HEK293 (cell line): ENCODE results near the gene TMEM170B.

Source experiments
- CTCF ChIA-PET: fragments of 350-600 bp; formaldehyde crosslinking; extraction: SDS; loops from one replicate; lab custom pipeline; 2021; ENCODE audit warnings: antibody characterized with exemption; lab: Yijun Ruan, JAX
- POLR2A ChIA-PET: fragments of 300-600 bp; formaldehyde crosslinking; extraction: SDS; loops from one replicate; lab custom pipeline; 2020; ENCODE audit warnings: antibody characterized with exemption, inconsistent platforms; lab: Yijun Ruan, JAX
- H3K27ac ChIP-seq: fragments of 200-500 bp; sonication (Bioruptor generic); 2 replicates; pipeline ENCODE4 v1.5.1; 2014; ENCODE audit warnings: low read depth, low read length, control low read depth, inconsistent platforms; ENCODE audit errors: extremely low read depth
- H3K36me3 ChIP-seq, 2 experiments: fragments of 200-500 bp in 1 of 2; sonication (Bioruptor generic) in 1 of 2; 1 replicate in 1 of 2; 2 replicates in 1 of 2; pipeline ENCODE4 v1.5.1; 2014 to 2017; ENCODE audit warnings: inconsistent platforms in 2 of 2, low read length in 2 of 2; ENCODE audit not compliant: control insufficient read depth in 2 of 2, insufficient read depth in 1 of 2
- H3K4me1 ChIP-seq: fragments of 200-500 bp; sonication (Bioruptor generic); 2 replicates; pipeline ENCODE4 v1.5.1; 2014; ENCODE audit warnings: mild to moderate bottlenecking, low read length, inconsistent platforms; ENCODE audit not compliant: control insufficient read depth, insufficient read depth
- H3K4me3 ChIP-seq: 2 replicates; pipeline ENCODE4 v1.5.1; 2011; ENCODE audit warnings: low read depth, mild to moderate bottlenecking, control low read depth, low read length, moderate library complexity
- H3K9me3 ChIP-seq: fragments of 200-500 bp; sonication (Bioruptor generic); 2 replicates; pipeline ENCODE4 v1.5.1; 2014; ENCODE audit warnings: low read depth, low read length, inconsistent platforms; ENCODE audit not compliant: control insufficient read depth, insufficient read depth
- ZBTB1 ChIP-seq: fragments of 450-650 bp; formaldehyde crosslinking; IDR thresholded peaks from 2 replicates; pipeline ENCODE4 v1.5.1; 2016; ENCODE audit warnings: missing biosample characterization, missing genetic modification characterization
- ZBTB11 ChIP-seq: fragments of 450-650 bp; formaldehyde crosslinking; conservative IDR thresholded peaks from 2 replicates; pipeline ENCODE4 v1.5.1; 2016; ENCODE audit warnings: low read depth, missing biosample characterization, missing genetic modification characterization
- ZEB2 ChIP-seq: fragments of 450-650 bp; formaldehyde crosslinking; IDR thresholded peaks from 2 replicates; pipeline ENCODE4 v1.5.1; 2016; ENCODE audit warnings: missing biosample characterization, missing genetic modification characterization
- ZNF239 ChIP-seq: fragments of 450-650 bp; formaldehyde crosslinking; IDR thresholded peaks from 2 replicates; pipeline ENCODE4 v1.5.1; 2016; ENCODE audit warnings: missing biosample characterization, missing genetic modification characterization
- ZNF362 ChIP-seq: fragments of 450-650 bp; formaldehyde crosslinking; IDR thresholded peaks from 2 replicates; pipeline ENCODE4 v1.5.1; 2016; ENCODE audit warnings: missing biosample characterization, missing genetic modification characterization
- ZNF37A ChIP-seq: fragments of 450-650 bp; IDR thresholded peaks from 2 replicates; pipeline ENCODE4 v1.5.1; 2018; ENCODE audit warnings: missing biosample characterization, missing genetic modification characterization
- ZNF513 ChIP-seq: fragments of 450-650 bp; IDR thresholded peaks from 2 replicates; pipeline ENCODE4 v1.5.1; 2018; ENCODE audit warnings: missing biosample characterization, missing genetic modification characterization
- ZNF529 ChIP-seq: fragments of 450-650 bp; formaldehyde crosslinking; IDR thresholded peaks from 2 replicates; pipeline ENCODE4 v1.5.1; 2017; ENCODE audit warnings: missing genetic modification characterization, missing biosample characterization; ENCODE audit not compliant: insufficient replicate concordance
- ZNF623 ChIP-seq: fragments of 450-650 bp; formaldehyde crosslinking; IDR thresholded peaks from 2 replicates; pipeline ENCODE4 v1.5.1; 2016; ENCODE audit warnings: missing biosample characterization, missing genetic modification characterization
- ZNF777 ChIP-seq: fragments of 450-650 bp; formaldehyde crosslinking; IDR thresholded peaks from 2 replicates; pipeline ENCODE4 v1.5.1; 2017; ENCODE audit warnings: missing biosample characterization, missing genetic modification characterization, borderline replicate concordance
- TF ChIP-seq, protein P1 (sequence below): fragments of 450-650 bp; formaldehyde crosslinking; IDR thresholded peaks from 2 replicates; pipeline ENCODE4 v1.5.1; 2016; ENCODE audit warnings: missing biosample characterization, missing genetic modification characterization
- TF ChIP-seq, protein P2 (sequence below): fragments of 450-650 bp; formaldehyde crosslinking; IDR thresholded peaks from 2 replicates; pipeline ENCODE4 v1.5.1; 2016; ENCODE audit warnings: missing biosample characterization, missing genetic modification characterization
- TF ChIP-seq, protein P3 (sequence below): fragments of 450-650 bp; formaldehyde crosslinking; IDR thresholded peaks from 2 replicates; pipeline ENCODE4 v1.5.1; 2016; ENCODE audit warnings: missing biosample characterization, missing genetic modification characterization

The TMEM170B gene

GRCh38 chr6:11604215-11604614, 66.7 kb downstream of the TMEM170B start:
- Histone ChIP-seq H3K4me1 (no peaks in the 10 kb centered on the region), H3K36me3 (no peaks in the 10 kb centered on the region)
- POLR2A ChIA-PET, result no interaction called here

More at GRCh38 chr6:11604215-11604614, 66.7 kb downstream of the TMEM170B start:
- no peak overlapping the region for H3K27ac ChIP-seq
- TF ChIP-seq ZEB2 (no peak), ZNF239 (tag by site-specific recombination) (no peak), ZNF513 (tag by site-specific recombination) (no peak), ZNF37A (tag by site-specific recombination) (no peak), ZNF529 (tag by site-specific recombination) (no peak), ZNF777 (tag by site-specific recombination) (no peak), ZBTB1 (tag by site-specific recombination) (no peak), ZNF623 (tag by site-specific recombination) (no peak), ZNF362 (tag by site-specific recombination) (no peak), ZBTB11 (tag by site-specific recombination) (no peak)
- TF ChIP-seq, protein P1, sequence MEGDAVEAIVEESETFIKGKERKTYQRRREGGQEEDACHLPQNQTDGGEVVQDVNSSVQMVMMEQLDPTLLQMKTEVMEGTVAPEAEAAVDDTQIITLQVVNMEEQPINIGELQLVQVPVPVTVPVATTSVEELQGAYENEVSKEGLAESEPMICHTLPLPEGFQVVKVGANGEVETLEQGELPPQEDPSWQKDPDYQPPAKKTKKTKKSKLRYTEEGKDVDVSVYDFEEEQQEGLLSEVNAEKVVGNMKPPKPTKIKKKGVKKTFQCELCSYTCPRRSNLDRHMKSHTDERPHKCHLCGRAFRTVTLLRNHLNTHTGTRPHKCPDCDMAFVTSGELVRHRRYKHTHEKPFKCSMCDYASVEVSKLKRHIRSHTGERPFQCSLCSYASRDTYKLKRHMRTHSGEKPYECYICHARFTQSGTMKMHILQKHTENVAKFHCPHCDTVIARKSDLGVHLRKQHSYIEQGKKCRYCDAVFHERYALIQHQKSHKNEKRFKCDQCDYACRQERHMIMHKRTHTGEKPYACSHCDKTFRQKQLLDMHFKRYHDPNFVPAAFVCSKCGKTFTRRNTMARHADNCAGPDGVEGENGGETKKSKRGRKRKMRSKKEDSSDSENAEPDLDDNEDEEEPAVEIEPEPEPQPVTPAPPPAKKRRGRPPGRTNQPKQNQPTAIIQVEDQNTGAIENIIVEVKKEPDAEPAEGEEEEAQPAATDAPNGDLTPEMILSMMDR, result no peak
- TF ChIP-seq, protein P2, sequence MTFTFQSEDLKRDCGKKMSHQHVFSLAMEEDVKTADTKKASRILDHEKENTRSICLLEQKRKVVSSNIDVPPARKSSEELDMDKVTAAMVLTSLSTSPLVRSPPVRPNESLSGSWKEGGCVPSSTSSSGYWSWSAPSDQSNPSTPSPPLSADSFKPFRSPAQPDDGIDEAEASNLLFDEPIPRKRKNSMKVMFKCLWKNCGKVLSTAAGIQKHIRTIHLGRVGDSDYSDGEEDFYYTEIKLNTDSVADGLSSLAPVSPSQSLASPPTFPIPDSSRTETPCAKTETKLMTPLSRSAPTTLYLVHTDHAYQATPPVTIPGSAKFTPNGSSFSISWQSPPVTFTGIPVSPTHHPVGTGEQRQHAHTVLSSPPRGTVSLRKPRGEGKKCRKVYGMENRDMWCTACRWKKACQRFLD (tag by site-specific recombination), result no peak
- TF ChIP-seq, protein P3, sequence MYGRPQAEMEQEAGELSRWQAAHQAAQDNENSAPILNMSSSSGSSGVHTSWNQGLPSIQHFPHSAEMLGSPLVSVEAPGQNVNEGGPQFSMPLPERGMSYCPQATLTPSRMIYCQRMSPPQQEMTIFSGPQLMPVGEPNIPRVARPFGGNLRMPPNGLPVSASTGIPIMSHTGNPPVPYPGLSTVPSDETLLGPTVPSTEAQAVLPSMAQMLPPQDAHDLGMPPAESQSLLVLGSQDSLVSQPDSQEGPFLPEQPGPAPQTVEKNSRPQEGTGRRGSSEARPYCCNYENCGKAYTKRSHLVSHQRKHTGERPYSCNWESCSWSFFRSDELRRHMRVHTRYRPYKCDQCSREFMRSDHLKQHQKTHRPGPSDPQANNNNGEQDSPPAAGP, result no peak
- CTCF ChIA-PET, result interaction anchor here (0.6 kb wide), 1 partner anchor 77 kb away, joined by 3 read pairs; no protein-coding TSS in a partner anchor
- no peak overlapping the region for H3K4me3 ChIP-seq
- H3K9me3 ChIP-seq, result no peaks in the 10 kb centered on the region
